HEK293 (cell line): ENCODE measurements around the gene TSEN2.

ENCODE experiments used
- GLIS2 ChIP-seq: fragments of 450-650 bp; formaldehyde crosslinking; IDR thresholded peaks from 2 replicates; pipeline ENCODE4 v1.5.1; 2016; ENCODE audit warnings: missing biosample characterization, missing genetic modification characterization
- IKZF3 ChIP-seq: fragments of 450-650 bp; IDR thresholded peaks from 2 replicates; pipeline ENCODE4 v1.5.0; 2018; ENCODE audit warnings: missing biosample characterization, mild to moderate bottlenecking, missing genetic modification characterization, moderate library complexity
- OSR2 ChIP-seq: fragments of 450-650 bp; formaldehyde crosslinking; IDR thresholded peaks from 2 replicates; pipeline ENCODE4 v1.5.1; 2016; ENCODE audit warnings: missing biosample characterization, missing genetic modification characterization
- PBX3 ChIP-seq: sonication (generic); formaldehyde crosslinking; IDR thresholded peaks from 2 replicates; pipeline ENCODE4 v1.8.1; 2022; ENCODE audit warnings: mild to moderate bottlenecking, moderate library complexity, missing genetic modification reagents
- SETDB1 ChIP-seq: IDR thresholded peaks from one replicate; pipeline ENCODE4 v1.6.1; 2017; ENCODE audit warnings: mild to moderate bottlenecking, low read length, moderate library complexity, mixed read lengths; ENCODE audit not compliant: insufficient read length
- SP2 ChIP-seq: fragments of 450-650 bp; formaldehyde crosslinking; IDR thresholded peaks from 2 replicates; pipeline ENCODE4 v1.5.1; 2016; ENCODE audit warnings: missing biosample characterization, missing genetic modification characterization
- ZBTB20 ChIP-seq: fragments of 450-650 bp; formaldehyde crosslinking; IDR thresholded peaks from 2 replicates; pipeline ENCODE4 v1.5.1; 2016; ENCODE audit warnings: missing biosample characterization, missing genetic modification characterization
- ZFHX2 ChIP-seq: fragments of 450-650 bp; formaldehyde crosslinking; conservative IDR thresholded peaks from 2 replicates; pipeline ENCODE4 v1.5.1; 2016; ENCODE audit warnings: missing biosample characterization, missing genetic modification characterization
- ZNF112 ChIP-seq: fragments of 450-650 bp; formaldehyde crosslinking; IDR thresholded peaks from 2 replicates; pipeline ENCODE4 v1.5.0; 2017; ENCODE audit warnings: missing biosample characterization, missing genetic modification characterization
- ZNF114 ChIP-seq: fragments of 450-650 bp; formaldehyde crosslinking; IDR thresholded peaks from 2 replicates; pipeline ENCODE4 v1.5.0; 2017; ENCODE audit warnings: missing biosample characterization, missing genetic modification characterization
- ZNF148 ChIP-seq: fragments of 450-650 bp; formaldehyde crosslinking; IDR thresholded peaks from 2 replicates; pipeline ENCODE4 v1.5.0; 2017; ENCODE audit warnings: missing biosample characterization, missing genetic modification characterization, borderline replicate concordance
- ZNF18 ChIP-seq: fragments of 450-650 bp; formaldehyde crosslinking; IDR thresholded peaks from 2 replicates; pipeline ENCODE4 v1.5.1; 2016; ENCODE audit warnings: missing biosample characterization, missing genetic modification characterization
- ZNF184 ChIP-seq: fragments of 450-650 bp; IDR thresholded peaks from 2 replicates; pipeline ENCODE4 v1.5.1; 2018; ENCODE audit warnings: missing biosample characterization, mild to moderate bottlenecking, missing genetic modification characterization
- ZNF19 ChIP-seq: fragments of 450-650 bp; formaldehyde crosslinking; IDR thresholded peaks from 2 replicates; pipeline ENCODE4; 2016; ENCODE audit warnings: missing biosample characterization, missing genetic modification characterization, low read depth
- ZNF202 ChIP-seq: fragments of 450-650 bp; formaldehyde crosslinking; IDR thresholded peaks from 2 replicates; pipeline ENCODE4 v1.5.1; 2016; ENCODE audit warnings: missing biosample characterization, missing genetic modification characterization, borderline replicate concordance
- ZNF239 ChIP-seq: fragments of 450-650 bp; formaldehyde crosslinking; IDR thresholded peaks from 2 replicates; pipeline ENCODE4 v1.5.1; 2016; ENCODE audit warnings: missing biosample characterization, missing genetic modification characterization
- ZNF26 ChIP-seq: fragments of 450-650 bp; formaldehyde crosslinking; IDR thresholded peaks from 2 replicates; pipeline ENCODE4 v1.5.1; 2016; ENCODE audit warnings: missing biosample characterization, missing genetic modification characterization
- ZNF302 ChIP-seq: fragments of 450-650 bp; formaldehyde crosslinking; IDR thresholded peaks from 2 replicates; pipeline ENCODE4 v1.5.1; 2016; ENCODE audit warnings: missing biosample characterization, missing genetic modification characterization, low read depth
- ZNF354C ChIP-seq: fragments of 450-650 bp; formaldehyde crosslinking; IDR thresholded peaks from 2 replicates; pipeline ENCODE4 v1.5.1; 2016; ENCODE audit warnings: missing biosample characterization, missing genetic modification characterization, low read depth, borderline replicate concordance
- ZNF366 ChIP-seq: fragments of 450-650 bp; formaldehyde crosslinking; conservative IDR thresholded peaks from 2 replicates; pipeline ENCODE4 v1.5.1; 2016; ENCODE audit warnings: missing biosample characterization, missing genetic modification characterization
- ZNF416 ChIP-seq: fragments of 450-650 bp; formaldehyde crosslinking; IDR thresholded peaks from 2 replicates; pipeline ENCODE4 v1.5.1; 2016; ENCODE audit warnings: missing biosample characterization, missing genetic modification characterization
- ZNF426 ChIP-seq: fragments of 450-650 bp; formaldehyde crosslinking; IDR thresholded peaks from 2 replicates; pipeline ENCODE4 v1.5.1; 2017; ENCODE audit warnings: missing biosample characterization, missing genetic modification characterization, mild to moderate bottlenecking, inconsistent platforms, moderate library complexity
- ZNF433 ChIP-seq: fragments of 450-650 bp; formaldehyde crosslinking; IDR thresholded peaks from 2 replicates; pipeline ENCODE4 v1.5.1; 2016; ENCODE audit warnings: missing biosample characterization, missing genetic modification characterization, low read depth
- ZNF501 ChIP-seq: fragments of 450-650 bp; formaldehyde crosslinking; IDR thresholded peaks from 2 replicates; pipeline ENCODE4 v1.5.1; 2016; ENCODE audit warnings: missing biosample characterization, missing genetic modification characterization
- ZNF514 ChIP-seq: fragments of 450-650 bp; formaldehyde crosslinking; IDR thresholded peaks from 2 replicates; pipeline ENCODE4 v1.5.1; 2016; ENCODE audit warnings: missing biosample characterization, missing genetic modification characterization
- ZNF549 ChIP-seq: fragments of 450-650 bp; IDR thresholded peaks from 2 replicates; pipeline ENCODE4 v1.5.1; 2018; ENCODE audit warnings: missing biosample characterization, missing genetic modification characterization, mild to moderate bottlenecking, inconsistent platforms, moderate library complexity
- ZNF561 ChIP-seq: fragments of 450-650 bp; IDR thresholded peaks from 2 replicates; pipeline ENCODE4 v1.5.1; 2018; ENCODE audit warnings: missing biosample characterization, missing genetic modification characterization, borderline replicate concordance
- ZNF623 ChIP-seq: fragments of 450-650 bp; formaldehyde crosslinking; IDR thresholded peaks from 2 replicates; pipeline ENCODE4 v1.5.1; 2016; ENCODE audit warnings: missing biosample characterization, missing genetic modification characterization
- ZNF626 ChIP-seq: fragments of 450-650 bp; sonication (Bioruptor Pico); formaldehyde crosslinking; IDR thresholded peaks from 2 replicates; pipeline ENCODE4 v1.5.1; 2018; ENCODE audit warnings: missing biosample characterization, missing genetic modification characterization, inconsistent platforms
- ZSCAN30 ChIP-seq: fragments of 450-650 bp; IDR thresholded peaks from 2 replicates; pipeline ENCODE4 v1.5.1; 2018; ENCODE audit warnings: missing biosample characterization, mild to moderate bottlenecking, missing genetic modification characterization, moderate library complexity
- ZSCAN4 ChIP-seq: fragments of 450-650 bp; formaldehyde crosslinking; IDR thresholded peaks from 2 replicates; pipeline ENCODE4 v1.5.1; 2017; ENCODE audit warnings: missing biosample characterization, missing genetic modification characterization

Gene TSEN2

GRCh38 chr3:12484198-12484982, at the start of gene TSEN2 (continued):
- TF ChIP-seq ZNF623 (tag by site-specific recombination): no peak
- no peak for TF ChIP-seq IKZF3 (tag by site-specific recombination)
- TF ChIP-seq ZNF354C: no peak
- TF ChIP-seq ZNF239: no peak
- no peak for TF ChIP-seq ZNF626
- TF ChIP-seq ZNF148 (tag by site-specific recombination): no peak
- no peak for TF ChIP-seq ZNF114
- peak; percentile 24; the same call in 1 of the 2 replicates for TF ChIP-seq ZNF18 (tag by site-specific recombination)
- TF ChIP-seq ZBTB20: peak; percentile 86
- no peak for TF ChIP-seq OSR2 (tag by site-specific recombination)
- peak; percentile 50 for TF ChIP-seq ZFHX2 (tag by site-specific recombination)
- no peak for TF ChIP-seq ZNF19
- TF ChIP-seq ZNF561 (tag by site-specific recombination): peak; percentile 56; the same call in 1 of the 2 replicates
- peak; percentile 80 for TF ChIP-seq ZSCAN30 (tag by site-specific recombination)
- TF ChIP-seq ZNF549 (tag by site-specific recombination): no peak
- no peak for TF ChIP-seq ZNF26 (tag by site-specific recombination)
- TF ChIP-seq ZSCAN4 (tag by site-specific recombination): peak; percentile 32; the same call in 1 of the 2 replicates
- no peak for TF ChIP-seq ZNF184
- TF ChIP-seq ZNF112 (tag by site-specific recombination): no peak
- no peak for TF ChIP-seq ZNF302 (tag by site-specific recombination)
- TF ChIP-seq ZNF514 (tag by site-specific recombination): no peak
- TF ChIP-seq GLIS2: peak; percentile 92
- no peak for TF ChIP-seq SP2
- no peak for TF ChIP-seq ZNF202 (tag by site-specific recombination)
- TF ChIP-seq ZNF433 (tag by site-specific recombination): no peak
- TF ChIP-seq SETDB1: no peak
- TF ChIP-seq PBX3: no peak
- TF ChIP-seq ZNF426: no peak
- TF ChIP-seq ZNF416 (tag by site-specific recombination): no peak
- TF ChIP-seq ZNF366: no peak
- peak; percentile 81; the same call in 1 of the 2 replicates for TF ChIP-seq ZNF501 (tag by site-specific recombination)
